DOHH2 (cell line): ENCODE results near the gene SOSTDC1.

Source experiments
- H3F3A ChIP-seq: fragments of 200-600 bp; sonication (generic), shearing (Covaris generic); 2 replicates; pipeline ENCODE4 v1.6.0; 2016; ENCODE audit warnings: antibody characterized with exemption, mild to moderate bottlenecking; ENCODE audit not compliant: control insufficient read depth, insufficient read depth
- H3K27ac ChIP-seq: fragments of 200-600 bp; sonication (generic); 2 replicates; pipeline ENCODE4 v1.5.1; 2014; ENCODE audit warnings: low read depth, mild to moderate bottlenecking, low read length, moderate library complexity
- H3K27me3 ChIP-seq: fragments of 200-600 bp; sonication (generic); 2 replicates; pipeline ENCODE4 v1.6.1; 2014; ENCODE audit warnings: mild to moderate bottlenecking, low read length, mixed read lengths; ENCODE audit not compliant: control insufficient read depth
- H3K36me3 ChIP-seq: fragments of 200-600 bp; sonication (generic); 2 replicates; pipeline ENCODE4 v1.6.1; 2014; ENCODE audit warnings: mild to moderate bottlenecking, low read length, moderate library complexity, mixed read lengths; ENCODE audit not compliant: control insufficient read depth
- H3K4me1 ChIP-seq: fragments of 200-600 bp; sonication (generic); 2 replicates; pipeline ENCODE4 v1.6.1; 2014; ENCODE audit warnings: mild to moderate bottlenecking, low read length, mixed read lengths; ENCODE audit not compliant: control insufficient read depth
- H3K4me2 ChIP-seq: fragments of 200-600 bp; sonication (generic); 2 replicates; pipeline ENCODE4 v1.6.0; 2014; ENCODE audit warnings: mild to moderate bottlenecking, low read length, moderate library complexity
- H3K4me3 ChIP-seq: fragments of 200-600 bp; sonication (generic); 2 replicates; pipeline ENCODE4 v1.5.1; 2014; ENCODE audit warnings: mild to moderate bottlenecking, low read length, mixed read lengths
- H3K79me2 ChIP-seq: fragments of 200-600 bp; sonication (generic); 2 replicates; pipeline ENCODE4 v1.6.1; 2014; ENCODE audit warnings: mild to moderate bottlenecking, low read length, mixed read lengths; ENCODE audit not compliant: control insufficient read depth
- H3K9me2 ChIP-seq: fragments of 200-600 bp; sonication (generic); replicated peaks from 2 replicates; pipeline ENCODE4 v1.6.1; 2014; ENCODE audit warnings: mild to moderate bottlenecking, low read length, mixed read lengths; ENCODE audit not compliant: control insufficient read depth
- H3K9me3 ChIP-seq: fragments of 200-600 bp; sonication (generic); 2 replicates; pipeline ENCODE4 v1.6.1; 2014; ENCODE audit warnings: antibody characterized with exemption, low read length, mixed read lengths; ENCODE audit not compliant: control insufficient read depth, insufficient read depth
- H4K20me1 ChIP-seq: fragments of 200-600 bp; sonication (generic); 2 replicates; pipeline ENCODE4 v1.6.0; 2014; ENCODE audit warnings: low read depth, mild to moderate bottlenecking, antibody characterized with exemption, low read length, moderate library complexity; ENCODE audit not compliant: control insufficient read depth, insufficient read depth
- EZH2phosphoT487 ChIP-seq: fragments of 200-600 bp; sonication (generic); IDR thresholded peaks from 2 replicates; pipeline ENCODE4 v1.6.1; 2017; ENCODE audit warnings: borderline replicate concordance, mild to moderate bottlenecking, antibody characterized with exemption, low read length, moderate library complexity, mixed read lengths
- TF ChIP-seq, protein P1 (sequence below): fragments of 200-600 bp; sonication (generic); IDR thresholded peaks from one replicate; pipeline ENCODE4 v1.5.1; 2014; ENCODE audit warnings: antibody characterized with exemption, mild to moderate bottlenecking, low read depth, low read length; ENCODE audit not compliant: poor library complexity, severe bottlenecking

Gene SOSTDC1

DNA sequence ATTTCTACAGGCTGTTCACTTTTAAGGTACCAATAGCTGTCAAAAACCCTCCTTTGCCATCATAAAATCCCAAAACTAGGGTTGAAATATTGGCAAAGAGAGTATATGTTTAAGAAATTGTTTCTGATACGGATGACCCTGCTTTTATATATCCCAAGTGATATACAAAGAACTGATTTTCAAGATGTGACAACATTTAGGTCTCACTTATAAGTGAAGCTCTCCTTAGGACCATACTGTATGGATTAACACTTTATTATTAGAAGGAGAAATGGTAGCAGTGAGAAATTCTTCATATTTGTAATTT, 33.2 kb downstream of the SOSTDC1 start:
- TF ChIP-seq, protein P1, sequence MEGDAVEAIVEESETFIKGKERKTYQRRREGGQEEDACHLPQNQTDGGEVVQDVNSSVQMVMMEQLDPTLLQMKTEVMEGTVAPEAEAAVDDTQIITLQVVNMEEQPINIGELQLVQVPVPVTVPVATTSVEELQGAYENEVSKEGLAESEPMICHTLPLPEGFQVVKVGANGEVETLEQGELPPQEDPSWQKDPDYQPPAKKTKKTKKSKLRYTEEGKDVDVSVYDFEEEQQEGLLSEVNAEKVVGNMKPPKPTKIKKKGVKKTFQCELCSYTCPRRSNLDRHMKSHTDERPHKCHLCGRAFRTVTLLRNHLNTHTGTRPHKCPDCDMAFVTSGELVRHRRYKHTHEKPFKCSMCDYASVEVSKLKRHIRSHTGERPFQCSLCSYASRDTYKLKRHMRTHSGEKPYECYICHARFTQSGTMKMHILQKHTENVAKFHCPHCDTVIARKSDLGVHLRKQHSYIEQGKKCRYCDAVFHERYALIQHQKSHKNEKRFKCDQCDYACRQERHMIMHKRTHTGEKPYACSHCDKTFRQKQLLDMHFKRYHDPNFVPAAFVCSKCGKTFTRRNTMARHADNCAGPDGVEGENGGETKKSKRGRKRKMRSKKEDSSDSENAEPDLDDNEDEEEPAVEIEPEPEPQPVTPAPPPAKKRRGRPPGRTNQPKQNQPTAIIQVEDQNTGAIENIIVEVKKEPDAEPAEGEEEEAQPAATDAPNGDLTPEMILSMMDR: no peak
- TF ChIP-seq EZH2phosphoT487: no peak
- no peaks in the 10 kb centered on the region for H3K4me1 ChIP-seq
- H3K9me2 ChIP-seq: no peaks in the 10 kb centered on the region
- H3K4me3 ChIP-seq: no peak overlapping the region
- H3K4me2 ChIP-seq: no peak overlapping the region
- 0 out of 2 replicates have a peak, but pooled peaks cover 7% of the 10 kb centered on the region for H3K27me3 ChIP-seq
- H3K36me3 ChIP-seq: no peaks in the 10 kb centered on the region
- H3K27ac ChIP-seq: no peak overlapping the region
- H4K20me1 ChIP-seq: no peaks in the 10 kb centered on the region
- no peaks in the 10 kb centered on the region for H3K9me3 ChIP-seq
- no peaks in the 10 kb centered on the region for H3F3A ChIP-seq
- no peaks in the 10 kb centered on the region for H3K79me2 ChIP-seq

DNA sequence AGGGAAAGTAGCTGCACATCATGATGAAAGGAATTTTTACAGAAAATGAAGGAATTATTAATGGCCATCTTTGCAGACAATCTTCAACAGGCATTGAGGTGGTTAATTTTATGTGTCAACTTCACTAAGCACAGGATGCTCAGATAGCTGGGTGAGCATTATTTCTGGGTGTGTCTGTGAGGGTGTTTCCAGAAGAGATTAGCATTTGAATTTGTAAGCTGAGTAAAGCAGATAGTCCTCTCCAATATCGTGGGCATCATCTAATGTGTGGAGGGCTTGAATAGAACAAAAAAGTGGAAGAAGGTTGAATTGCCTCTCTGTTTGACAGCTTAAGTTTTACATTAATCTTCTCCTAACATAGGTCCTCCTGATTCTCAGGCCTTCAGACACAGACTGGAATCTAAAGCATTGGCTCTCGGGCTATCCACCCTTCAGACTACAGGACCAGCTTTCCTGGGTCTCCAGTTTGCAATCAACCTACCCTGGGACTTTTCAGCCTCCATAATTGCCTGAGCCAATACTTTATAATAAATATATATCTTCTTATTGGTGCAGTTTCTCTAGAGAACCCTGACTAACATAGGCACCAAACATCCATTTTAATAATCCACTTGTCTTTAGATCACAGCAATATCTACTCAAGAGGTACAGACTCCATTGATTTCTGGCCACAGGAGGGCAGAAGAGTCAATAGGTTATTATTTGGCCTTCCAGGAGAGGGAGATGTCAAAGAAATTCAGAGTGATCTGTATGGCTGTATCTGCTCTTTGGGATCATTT, 33.7 kb downstream of the SOSTDC1 start:
- Histone ChIP-seq H3K4me3 (no peak overlapping the region), H3K9me2 (no peaks in the 10 kb centered on the region), H3F3A (no peaks in the 10 kb centered on the region), H3K36me3 (no peaks in the 10 kb centered on the region), H3K27ac (no peak overlapping the region), H3K4me2 (no peak overlapping the region), H3K27me3 (0 out of 2 replicates have a peak, but pooled peaks cover 7% of the 10 kb centered on the region), H3K79me2 (no peaks in the 10 kb centered on the region), H3K9me3 (no peaks in the 10 kb centered on the region), H3K4me1 (no peaks in the 10 kb centered on the region), H4K20me1 (no peaks in the 10 kb centered on the region)
- TF ChIP-seq, protein P1: peak; percentile 59
- TF ChIP-seq EZH2phosphoT487: no peak

DNA sequence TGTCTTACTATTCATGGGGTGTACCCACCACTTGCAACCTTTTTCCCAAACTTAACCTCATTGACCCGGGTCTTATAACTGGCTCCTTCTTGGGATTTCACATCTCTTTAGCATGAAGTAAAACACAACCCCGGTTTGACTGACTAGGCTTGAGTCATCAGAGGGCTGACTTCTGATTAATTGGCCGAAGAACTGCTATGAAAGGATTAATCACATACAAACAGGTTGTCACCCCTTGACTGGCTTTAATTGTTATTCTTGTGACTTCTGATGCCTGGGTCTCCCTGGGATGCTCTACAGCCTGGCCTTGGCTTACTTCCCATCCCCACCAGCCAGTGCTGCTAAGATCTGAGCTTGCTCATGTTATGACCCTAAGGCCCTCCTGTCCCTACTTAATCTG, 35.4 kb downstream of the SOSTDC1 start:
- TF ChIP-seq, protein P1: no peak
- TF ChIP-seq EZH2phosphoT487: no peak
- H3K27me3 ChIP-seq: peaks cover 12% of the 10 kb centered on the region; the same call in 1 of the 2 replicates
- H3K4me1 ChIP-seq: no peaks in the 10 kb centered on the region
- H3K4me3 ChIP-seq: no peak overlapping the region
- no peaks in the 10 kb centered on the region for H3F3A ChIP-seq
- no peaks in the 10 kb centered on the region for H3K79me2 ChIP-seq
- no peak overlapping the region for H3K27ac ChIP-seq
- H3K4me2 ChIP-seq: no peak overlapping the region
- H3K9me3 ChIP-seq: no peaks in the 10 kb centered on the region
- no peaks in the 10 kb centered on the region for H4K20me1 ChIP-seq
- no peaks in the 10 kb centered on the region for H3K9me2 ChIP-seq
- H3K36me3 ChIP-seq: no peaks in the 10 kb centered on the region
